GM21447 (cell line): ENCODE measurements around the gene MYO3B.
"Not testable (repeated sequence)": the region's sequence is repeated elsewhere in the genome, so short reads cannot be mapped to it uniquely, and the experiment has no call there.

Experiments used
- ATAC-seq: cut with Tn5 transposase; IDR thresholded peaks from one replicate; pipeline ENCODE4 v1.9.1; 2021; ENCODE audit not compliant: unreplicated experiment

The MYO3B gene

GRCh38 chr2:170530803-170531564, 353.0 kb downstream of the MYO3B start:
- no peak for ATAC-seq

- ATAC-seq, result no peak
Measured at GRCh38 chr2:170531876-170532275, 353.9 kb downstream of the MYO3B start.

GRCh38 chr2:170533156-170533555, 355.2 kb downstream of the MYO3B start:
- ATAC-seq, result no peak

GRCh38 chr2:170535552-170535951, 357.6 kb downstream of the MYO3B start:
- no peak for ATAC-seq

GRCh38 chr2:170544817-170545216, 366.9 kb downstream of the MYO3B start:
- no peak for ATAC-seq

- no peak for ATAC-seq
Measured at GRCh38 chr2:170548304-170548703, 370.4 kb downstream of the MYO3B start.

GRCh38 chr2:170550501-170550900, 372.6 kb downstream of the MYO3B start:
- no peak for ATAC-seq

GRCh38 chr2:170551899-170552298, 374.0 kb downstream of the MYO3B start:
- ATAC-seq, result not testable (repeated sequence)

- no peak for ATAC-seq
Measured at GRCh38 chr2:170553748-170554147, 375.8 kb downstream of the MYO3B start.

- no peak for ATAC-seq
Measured at GRCh38 chr2:170554278-170554955, 376.5 kb downstream of the MYO3B start.

GRCh38 chr2:170562928-170563327, 385.0 kb downstream of the MYO3B start:
- no peak for ATAC-seq

GRCh38 chr2:170563401-170563800, 385.5 kb downstream of the MYO3B start:
- ATAC-seq, result no peak

- no peak for ATAC-seq
Measured at GRCh38 chr2:170566138-170566537, 388.2 kb downstream of the MYO3B start.

GRCh38 chr2:170567429-170567828, 389.5 kb downstream of the MYO3B start:
- no peak for ATAC-seq

- no peak for ATAC-seq
Measured at GRCh38 chr2:170568511-170568910, 390.6 kb downstream of the MYO3B start.

- no peak for ATAC-seq
Measured at GRCh38 chr2:170571612-170572011, 393.7 kb downstream of the MYO3B start.

- ATAC-seq, result no peak
Measured at GRCh38 chr2:170573671-170574070, 395.7 kb downstream of the MYO3B start.

GRCh38 chr2:170576296-170576695, 398.3 kb downstream of the MYO3B start:
- no peak for ATAC-seq

- no peak for ATAC-seq
Measured at GRCh38 chr2:170577356-170577755, 399.4 kb downstream of the MYO3B start.

- no peak for ATAC-seq
Measured at GRCh38 chr2:170578606-170579005, 400.7 kb downstream of the MYO3B start.

- no peak for ATAC-seq
Measured at GRCh38 chr2:170579511-170579910, 401.6 kb downstream of the MYO3B start.

- no peak for ATAC-seq
Measured at GRCh38 chr2:170582313-170582712, 404.4 kb downstream of the MYO3B start.
